Measurements from ENCODE around the gene COL5A3.

The COL5A3 gene

GRCh38 chr19:10010939-10011338 is 635 bp upstream of the COL5A3 start:
- DNase-seq: no peak

- DNase-seq: no peak
These were observed 535 bp downstream of the COL5A3 start for GRCh38 chr19:10009714-10010224.

- no peak for DNase-seq
These were observed 2.0 kb downstream of the COL5A3 start for GRCh38 chr19:10008184-10008765.

GRCh38 chr19:10007371-10008183 is 2.7 kb downstream of the COL5A3 start:
- DNase-seq: no peak

GRCh38 chr19:10006752-10007323 is 3.5 kb downstream of the COL5A3 start:
- DNase-seq: no peak

- no peak for DNase-seq
These were observed 4.0 kb downstream of the COL5A3 start for GRCh38 chr19:10006335-10006708.

- DNase-seq: no peak
These were observed 4.5 kb downstream of the COL5A3 start for GRCh38 chr19:10005632-10006334.

- no peak for DNase-seq
These were observed 5.7 kb downstream of the COL5A3 start for GRCh38 chr19:10004617-10005016.

GRCh38 chr19:10003271-10003670 is 7.0 kb downstream of the COL5A3 start:
- DNase-seq: no peak

- DNase-seq: no peak
These were observed 8.4 kb downstream of the COL5A3 start for GRCh38 chr19:10001899-10002298.

- DNase-seq: peak; percentile 61
These were observed 10.0 kb downstream of the COL5A3 start for GRCh38 chr19:10000171-10000826.

- no peak for DNase-seq
These were observed 13.8 kb downstream of the COL5A3 start for GRCh38 chr19:9996541-9996940.

- no peak for DNase-seq
These were observed 14.3 kb downstream of the COL5A3 start for GRCh38 chr19:9995999-9996398.

GRCh38 chr19:9995084-9995483 is 15.2 kb downstream of the COL5A3 start:
- DNase-seq: no peak

- DNase-seq: no peak
These were observed 18.7 kb downstream of the COL5A3 start for GRCh38 chr19:9991425-9992191.

GRCh38 chr19:9989504-9989903 is 20.8 kb downstream of the COL5A3 start:
- no peak for DNase-seq

- no peak for DNase-seq
These were observed 23.5 kb downstream of the COL5A3 start for GRCh38 chr19:9986787-9987281.

- DNase-seq: no peak
These were observed 28.7 kb downstream of the COL5A3 start for GRCh38 chr19:9981406-9982260.

- DNase-seq: no peak
These were observed 38.2 kb downstream of the COL5A3 start for GRCh38 chr19:9972103-9972502.

GRCh38 chr19:9971166-9971897 is 39.0 kb downstream of the COL5A3 start:
- no peak for DNase-seq

Measured in stimulated activated naive CD4-positive, alpha-beta T cell treated with Interleukin-2 at 50 U/mL for 16 hours (primary cell).